Trophoblast cell (in vitro differentiated cells and primary cell): Measurements from ENCODE around the gene ATXN1.

Source experiments
- DNase-seq, 2 donors: peaks; one replicate each; pipeline ENCODE4 v3.0.0-alpha.2; 2016
- H2AFZ ChIP-seq: 2 replicates; pipeline ENCODE4 v1.6.1; 2013; ENCODE audit warnings: low read length, moderate library complexity, mild to moderate bottlenecking; ENCODE audit not compliant: insufficient read depth, poor library complexity
- H2AK5ac ChIP-seq: 2 replicates; pipeline ENCODE4 v1.6.1; 2013; ENCODE audit warnings: mild to moderate bottlenecking, low read length
- H2BK120ac ChIP-seq: 2 replicates; pipeline ENCODE4 v1.6.1; 2013; ENCODE audit warnings: low read length, mild to moderate bottlenecking, moderate library complexity; ENCODE audit not compliant: insufficient read depth, poor library complexity
- H2BK12ac ChIP-seq: 2 replicates; pipeline ENCODE4 v1.6.1; 2013; ENCODE audit warnings: mild to moderate bottlenecking, low read length, moderate library complexity
- H2BK5ac ChIP-seq: 2 replicates; pipeline ENCODE4 v1.6.1; 2013; ENCODE audit warnings: low read length, low read depth, moderate library complexity, mild to moderate bottlenecking; ENCODE audit not compliant: poor library complexity
- H3K14ac ChIP-seq: 2 replicates; pipeline ENCODE4 v1.6.1; 2013; ENCODE audit warnings: mild to moderate bottlenecking, low read length
- H3K18ac ChIP-seq: 2 replicates; pipeline ENCODE4 v1.6.1; 2013; ENCODE audit warnings: mild to moderate bottlenecking, low read length
- H3K23ac ChIP-seq: 2 replicates; pipeline ENCODE4 v1.6.1; 2013; ENCODE audit warnings: low read length
- H3K27ac ChIP-seq: 2 replicates; pipeline ENCODE4 v1.5.1; 2013; ENCODE audit warnings: low read depth, mild to moderate bottlenecking, inconsistent platforms, low read length, moderate library complexity
- H3K27me3 ChIP-seq: 2 replicates; pipeline ENCODE4 v1.6.1; 2013; ENCODE audit warnings: inconsistent platforms, mild to moderate bottlenecking, low read length, moderate library complexity; ENCODE audit not compliant: insufficient read depth
- H3K36me3 ChIP-seq, 2 experiments: 1 replicate in 1 of 2; 2 replicates in 1 of 2; pipeline ENCODE4 v1.6.1; 2013; ENCODE audit warnings: low read length in 2 of 2, mild to moderate bottlenecking in 2 of 2, moderate library complexity in 1 of 2; ENCODE audit not compliant: insufficient read depth in 2 of 2, control insufficient read depth in 1 of 2
- H3K4ac ChIP-seq: 2 replicates; pipeline ENCODE4 v1.6.1; 2013; ENCODE audit warnings: low read depth, mild to moderate bottlenecking, low read length, moderate library complexity
- H3K4me1 ChIP-seq, 2 experiments: 1 replicate in 1 of 2; 2 replicates in 1 of 2; pipeline ENCODE4 v1.6.1; 2013; ENCODE audit warnings: low read length in 2 of 2, mild to moderate bottlenecking in 2 of 2, moderate library complexity in 1 of 2; ENCODE audit not compliant: insufficient read depth in 2 of 2, control insufficient read depth in 1 of 2
- H3K4me2 ChIP-seq: 2 replicates; pipeline ENCODE4 v1.6.1; 2013; ENCODE audit warnings: inconsistent platforms, mild to moderate bottlenecking, low read length, moderate library complexity
- H3K4me3 ChIP-seq: 2 replicates; pipeline ENCODE4 v1.5.1; 2013; ENCODE audit warnings: mild to moderate bottlenecking, low read depth, low read length, inconsistent platforms
- H3K79me1 ChIP-seq: one replicate; pipeline ENCODE4 v1.6.1; 2013; ENCODE audit warnings: low read length
- H3K79me2 ChIP-seq: 2 replicates; pipeline ENCODE4 v1.6.1; 2013; ENCODE audit warnings: low read length, mild to moderate bottlenecking; ENCODE audit not compliant: control insufficient read depth, insufficient read depth, poor library complexity
- H3K9ac ChIP-seq: 2 replicates; pipeline ENCODE4 v1.6.1; 2013; ENCODE audit warnings: mild to moderate bottlenecking, low read length
- H3K9me3 ChIP-seq: 2 replicates; pipeline ENCODE4 v1.6.1; 2013; ENCODE audit warnings: low read depth, mild to moderate bottlenecking, control low read depth, inconsistent platforms, low read length; ENCODE audit not compliant: insufficient read depth
- H4K12ac ChIP-seq: 2 replicates; pipeline ENCODE4 v1.6.1; 2013; ENCODE audit warnings: low read depth, mild to moderate bottlenecking, low read length, moderate library complexity
- H4K8ac ChIP-seq: 2 replicates; pipeline ENCODE4 v1.6.1; 2013; ENCODE audit warnings: low read depth, mild to moderate bottlenecking, low read length, moderate library complexity
- H4K91ac ChIP-seq: one replicate; pipeline ENCODE4 v1.6.1; 2013; ENCODE audit warnings: low read depth, mild to moderate bottlenecking, low read length, moderate library complexity
- WGBS: extraction: QIAGEN DNeasy Blood & Tissue Kit; methylation state at CpG from one replicate; pipeline ENCODE4 v1.1.7; 2013; ENCODE audit warnings: missing lambda C conversion rate; ENCODE audit not compliant: insufficient read length, insufficient coverage; ENCODE audit errors: extremely low coverage; 5-methylcytosine and 5-hydroxymethylcytosine counted together

Gene ATXN1

GRCh38 chr6:16608444-16608843 is 152.8 kb downstream of the ATXN1 start:
- Histone ChIP-seq H2AK5ac (no peak overlapping the region), H2BK5ac (no peak overlapping the region), H3K18ac (no peak overlapping the region), H3K36me3 (peaks cover 0 to 2% of the 10 kb centered on the region in 2 experiments), H4K8ac (no peak overlapping the region), H3K23ac (no peak overlapping the region), H3K4ac (no peak overlapping the region), H3K79me1 (no peaks in the 10 kb centered on the region), H3K9me3 (no peaks in the 10 kb centered on the region), H3K4me3 (no peak overlapping the region), H3K4me1 (no peaks in the 10 kb centered on the region), H2BK12ac (no peak overlapping the region), H3K9ac (no peak overlapping the region), H3K27me3 (no peaks in the 10 kb centered on the region), H3K79me2 (no peaks in the 10 kb centered on the region), H3K27ac (no peak overlapping the region), H2BK120ac (no peak overlapping the region), H3K14ac (no peak overlapping the region), H2AFZ (no peak overlapping the region), H3K4me2 (no peak overlapping the region), H4K12ac (no peak overlapping the region), H4K91ac (no peak overlapping the region)
- DNase-seq: no peak
- WGBS: no CpG with 5 or more reads among the region's 4 CpGs

GRCh38 chr6:16602035-16602434 is 159.2 kb downstream of the ATXN1 start:
- H3K4me2 ChIP-seq: no peak overlapping the region
- H3K79me2 ChIP-seq: no peaks in the 10 kb centered on the region
- H3K27me3 ChIP-seq: no peaks in the 10 kb centered on the region
- no peak overlapping the region for H3K4me3 ChIP-seq
- no peak overlapping the region for H2AK5ac ChIP-seq
- H3K9ac ChIP-seq: no peak overlapping the region
- H3K4me1 ChIP-seq: no peaks in the 10 kb centered on the region
- peaks cover 0 to 2% of the 10 kb centered on the region in 2 experiments for H3K36me3 ChIP-seq
- H3K23ac ChIP-seq: no peak overlapping the region
- H2BK5ac ChIP-seq: no peak overlapping the region
- H3K14ac ChIP-seq: no peak overlapping the region
- no peak overlapping the region for H3K18ac ChIP-seq
- H3K79me1 ChIP-seq: no peaks in the 10 kb centered on the region
- H4K8ac ChIP-seq: no peak overlapping the region
- H3K4ac ChIP-seq: no peak overlapping the region
- no peak overlapping the region for H4K91ac ChIP-seq
- no peaks in the 10 kb centered on the region for H3K9me3 ChIP-seq
- H2BK120ac ChIP-seq: no peak overlapping the region
- no peak for DNase-seq
- H4K12ac ChIP-seq: no peak overlapping the region
- no CpG with 5 or more reads among the region's 3 CpGs for WGBS
- no peak overlapping the region for H2AFZ ChIP-seq
- H2BK12ac ChIP-seq: no peak overlapping the region
- no peak overlapping the region for H3K27ac ChIP-seq

- no peaks in the 10 kb centered on the region for H3K79me2 ChIP-seq
- H3K14ac ChIP-seq: no peak overlapping the region
- H3K36me3 ChIP-seq: peaks cover 0 to 2% of the 10 kb centered on the region in 2 experiments
- H2BK12ac ChIP-seq: no peak overlapping the region
- H3K27me3 ChIP-seq: no peaks in the 10 kb centered on the region
- H3K9me3 ChIP-seq: no peaks in the 10 kb centered on the region
- H4K8ac ChIP-seq: no peak overlapping the region
- no peak overlapping the region for H2AK5ac ChIP-seq
- H3K4ac ChIP-seq: no peak overlapping the region
- DNase-seq: peak; percentile 53 to 93
- no peak overlapping the region for H3K23ac ChIP-seq
- no peak overlapping the region for H4K12ac ChIP-seq
- no peak overlapping the region for H2AFZ ChIP-seq
- no peak overlapping the region for H3K4me3 ChIP-seq
- no peak overlapping the region for H3K4me2 ChIP-seq
- no peak overlapping the region for H2BK5ac ChIP-seq
- H4K91ac ChIP-seq: no peak overlapping the region
- H3K9ac ChIP-seq: no peak overlapping the region
- H3K27ac ChIP-seq: no peak overlapping the region
- no peak overlapping the region for H3K18ac ChIP-seq
- no peak overlapping the region for H2BK120ac ChIP-seq
- H3K4me1 ChIP-seq: no peaks in the 10 kb centered on the region
- no CpG with 5 or more reads among the region's 4 CpGs for WGBS
- no peaks in the 10 kb centered on the region for H3K79me1 ChIP-seq
Observed at GRCh38 chr6:16600701-16601100, 160.6 kb downstream of the ATXN1 start.

- no peak overlapping the region for H3K18ac ChIP-seq
- WGBS: no CpG with 5 or more reads among the region's 3 CpGs
Observed at GRCh38 chr6:16600026-16600425, 161.2 kb downstream of the ATXN1 start.

More at GRCh38 chr6:16600026-16600425, 161.2 kb downstream of the ATXN1 start:
- Histone ChIP-seq H3K27me3 (no peaks in the 10 kb centered on the region), H3K4me3 (no peak overlapping the region), H3K9ac (no peak overlapping the region), H2BK12ac (no peak overlapping the region), H2AFZ (no peak overlapping the region), H3K79me1 (no peaks in the 10 kb centered on the region), H2BK5ac (no peak overlapping the region), H3K14ac (no peak overlapping the region), H3K4me1 (no peaks in the 10 kb centered on the region), H3K9me3 (no peaks in the 10 kb centered on the region), H3K4ac (no peak overlapping the region), H3K4me2 (no peak overlapping the region), H2BK120ac (no peak overlapping the region), H3K36me3 (peaks cover 0 to 2% of the 10 kb centered on the region in 2 experiments), H4K12ac (no peak overlapping the region), H3K79me2 (no peaks in the 10 kb centered on the region), H2AK5ac (no peak overlapping the region), H4K91ac (no peak overlapping the region), H3K27ac (no peak overlapping the region), H4K8ac (no peak overlapping the region), H3K23ac (no peak overlapping the region)
- DNase-seq: no peak
